GM18526 (cell line): ENCODE measurements around the gene MAF.

Source experiments
- POLR2A ChIP-seq: IDR thresholded peaks from 3 replicates; pipeline ENCODE4 v1.6.1; 2011; ENCODE audit not compliant: insufficient read length; ENCODE audit errors: extremely low read depth

MAF gene

GRCh38 chr16:79600638-79601091 is at the start of gene MAF:
Gene MAF, minus strand, starts transcription at chr16:79600737. Its CDS starts 835 bp downstream, at chr16:79599902.
- no peak for TF ChIP-seq POLR2A

GRCh38 chr16:79648826-79649225 is 48.3 kb upstream of the MAF start:
- TF ChIP-seq POLR2A: no peak

GRCh38 chr16:79647586-79647985 is 47.0 kb upstream of the MAF start:
- TF ChIP-seq POLR2A: no peak

- no peak for TF ChIP-seq POLR2A
Observed at GRCh38 chr16:79645701-79646100, 45.2 kb upstream of the MAF start.

- TF ChIP-seq POLR2A: no peak
Observed at GRCh38 chr16:79644971-79645667, 44.6 kb upstream of the MAF start.

GRCh38 chr16:79642652-79643051 is 42.1 kb upstream of the MAF start:
- no peak for TF ChIP-seq POLR2A

GRCh38 chr16:79640513-79641360 is 40.2 kb upstream of the MAF start:
- no peak for TF ChIP-seq POLR2A

- TF ChIP-seq POLR2A: no peak
Observed at GRCh38 chr16:79639576-79640311, 39.2 kb upstream of the MAF start.

- no peak for TF ChIP-seq POLR2A
Observed at GRCh38 chr16:79638386-79638785, 37.8 kb upstream of the MAF start.

GRCh38 chr16:79635488-79635887 is 35.0 kb upstream of the MAF start:
- no peak for TF ChIP-seq POLR2A

- no peak for TF ChIP-seq POLR2A
Observed at GRCh38 chr16:79634298-79634697, 33.8 kb upstream of the MAF start.

GRCh38 chr16:79632289-79632688 is 31.8 kb upstream of the MAF start:
- TF ChIP-seq POLR2A: no peak

GRCh38 chr16:79628988-79629387 is 28.5 kb upstream of the MAF start:
- no peak for TF ChIP-seq POLR2A

GRCh38 chr16:79628501-79628975 is 28.0 kb upstream of the MAF start:
- no peak for TF ChIP-seq POLR2A

GRCh38 chr16:79627092-79627491 is 26.6 kb upstream of the MAF start:
- no peak for TF ChIP-seq POLR2A

- no peak for TF ChIP-seq POLR2A
Observed at GRCh38 chr16:79625738-79626137, 25.2 kb upstream of the MAF start.

- TF ChIP-seq POLR2A: no peak
Observed at GRCh38 chr16:79623824-79624223, 23.3 kb upstream of the MAF start.
